HL-60/S4 treated with retinoic acid at 250 ng/mL for 4 days and 3 days (cell line): ENCODE results near the gene SEC62.

Experiments used
- in situ Hi-C: fragments of 300-500 bp; cut with MboI; formaldehyde crosslinking; loops from 2 replicates; pipeline ENCODE4 v1.7.0; 2022; ENCODE audit warnings: low sequenced_read_pairs

SEC62 gene, protein sequence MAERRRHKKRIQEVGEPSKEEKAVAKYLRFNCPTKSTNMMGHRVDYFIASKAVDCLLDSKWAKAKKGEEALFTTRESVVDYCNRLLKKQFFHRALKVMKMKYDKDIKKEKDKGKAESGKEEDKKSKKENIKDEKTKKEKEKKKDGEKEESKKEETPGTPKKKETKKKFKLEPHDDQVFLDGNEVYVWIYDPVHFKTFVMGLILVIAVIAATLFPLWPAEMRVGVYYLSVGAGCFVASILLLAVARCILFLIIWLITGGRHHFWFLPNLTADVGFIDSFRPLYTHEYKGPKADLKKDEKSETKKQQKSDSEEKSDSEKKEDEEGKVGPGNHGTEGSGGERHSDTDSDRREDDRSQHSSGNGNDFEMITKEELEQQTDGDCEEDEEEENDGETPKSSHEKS

DNA sequence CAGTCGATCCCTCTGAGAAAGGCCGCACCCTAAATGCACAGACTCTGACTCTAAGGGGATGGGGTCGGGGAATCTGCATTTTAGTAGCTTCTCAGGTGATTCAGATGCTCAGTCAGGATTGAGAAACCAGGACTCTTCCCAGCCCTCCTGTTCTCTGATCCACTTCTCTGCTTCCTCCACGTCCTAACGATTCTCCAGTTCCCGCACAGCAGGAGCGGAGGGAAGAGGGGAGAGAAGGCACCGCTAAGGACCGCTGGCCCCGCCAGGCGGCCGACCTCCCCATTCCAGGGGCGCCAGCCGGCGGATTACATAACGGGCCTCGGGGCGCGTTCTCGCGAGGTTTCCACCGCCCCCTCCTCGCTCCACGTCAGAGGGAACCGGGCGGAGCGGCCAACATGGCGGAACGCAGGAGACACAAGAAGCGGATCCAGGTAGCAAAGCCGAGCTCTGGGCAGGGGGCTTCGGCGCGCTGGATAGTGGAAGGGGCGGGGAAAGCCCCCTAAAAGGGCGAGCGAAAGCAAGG, at the start of gene SEC62:
Gene SEC62, plus strand, starts transcription at position 380 of the 523 bp plus-strand sequence. Its CDS starts 16 bp downstream, at position 396.
- in situ Hi-C loops, result no loop called here

DNA sequence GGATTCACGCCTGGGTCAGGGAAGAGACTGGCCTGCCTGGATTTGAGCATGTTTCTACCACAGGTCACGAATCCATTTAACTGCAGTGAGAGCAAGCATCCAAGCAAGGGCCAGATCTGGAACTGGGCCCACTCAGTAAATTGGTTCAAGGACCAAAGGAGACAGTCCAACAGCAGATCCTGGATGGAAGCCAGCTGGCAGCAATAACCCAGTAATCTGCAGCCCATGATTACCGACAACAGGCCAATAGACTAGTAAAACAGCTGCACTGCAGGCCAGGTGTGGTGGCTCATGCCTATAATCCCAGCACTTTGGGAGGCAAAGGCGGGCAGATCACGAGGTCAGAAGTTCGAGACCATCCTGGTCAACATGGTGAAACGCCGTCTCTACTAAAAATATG, 43.4 kb upstream of the SEC62 start:
- in situ Hi-C loops, result no loop called here

DNA sequence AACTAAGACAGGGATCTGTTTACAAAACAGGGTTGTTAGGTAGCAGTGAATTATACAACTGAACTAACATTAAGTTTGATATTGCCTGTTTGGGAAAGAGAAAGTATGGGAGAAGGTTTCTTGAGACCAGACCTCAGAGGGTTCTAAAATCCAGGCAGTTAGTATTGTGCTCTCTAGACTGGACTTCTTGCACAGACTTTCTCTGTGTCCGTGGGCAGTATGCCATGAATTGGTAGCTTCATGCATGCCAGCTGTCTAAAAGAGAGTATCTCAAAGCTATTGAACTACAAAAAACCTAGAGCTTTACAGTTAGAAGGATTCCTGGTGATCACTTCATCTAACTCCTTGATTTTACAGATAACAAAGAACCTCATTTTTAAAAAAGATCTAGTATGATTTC, 42.8 kb upstream of the SEC62 start:
- in situ Hi-C loops, result no loop called here

DNA sequence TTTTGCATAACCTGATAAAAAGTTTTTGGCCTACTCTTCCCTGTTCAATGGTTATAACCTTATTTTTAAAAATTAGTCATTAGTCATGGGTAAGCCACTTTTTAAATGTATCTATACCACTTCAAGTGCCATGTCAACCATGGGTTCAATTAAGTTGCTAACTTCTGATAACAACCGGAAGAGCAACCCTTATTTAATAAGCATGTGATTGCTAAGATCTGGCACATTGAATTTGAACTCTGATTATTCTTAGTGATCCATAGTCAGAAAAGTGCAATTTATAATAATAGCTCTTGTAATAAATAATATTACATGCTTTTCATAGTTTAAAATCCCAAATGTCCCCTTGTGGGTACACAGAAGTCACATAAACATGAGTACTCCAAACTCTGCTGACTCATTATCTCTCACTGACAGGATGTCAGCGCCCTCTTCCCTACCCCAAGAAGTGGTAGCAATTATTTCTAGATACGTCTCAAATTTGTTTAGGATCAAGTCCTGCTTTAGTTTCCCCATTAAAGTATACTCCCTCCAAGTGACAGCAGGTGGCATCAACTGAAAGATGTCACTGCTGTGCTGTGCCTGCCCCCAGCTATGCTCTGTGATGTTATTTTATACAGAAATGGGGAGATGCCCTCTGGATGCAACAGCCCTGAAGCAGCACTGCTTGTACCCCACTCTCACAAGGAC, 36.6 kb upstream of the SEC62 start:
- in situ Hi-C loops, result no loop called here

DNA sequence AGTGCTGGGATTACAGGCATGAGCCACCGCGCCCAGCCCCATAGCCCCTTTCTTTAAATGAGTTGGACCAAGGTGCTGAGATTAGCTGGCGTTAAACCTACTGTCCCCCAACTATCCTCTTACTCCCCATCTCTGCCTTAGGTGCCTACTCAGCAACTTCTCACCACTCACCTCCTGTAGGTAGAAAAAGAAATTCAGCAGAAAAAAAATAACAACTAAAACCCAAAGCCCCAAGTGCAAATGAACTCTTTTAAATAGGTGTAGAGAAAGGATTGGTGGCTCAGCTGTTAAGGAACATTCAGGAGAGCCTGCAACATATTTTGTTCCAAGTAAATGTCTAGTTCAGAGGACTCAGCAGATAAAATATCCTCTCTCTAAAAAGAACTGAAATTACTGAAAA, 35.8 kb upstream of the SEC62 start:
- in situ Hi-C loops, result no loop called here

DNA sequence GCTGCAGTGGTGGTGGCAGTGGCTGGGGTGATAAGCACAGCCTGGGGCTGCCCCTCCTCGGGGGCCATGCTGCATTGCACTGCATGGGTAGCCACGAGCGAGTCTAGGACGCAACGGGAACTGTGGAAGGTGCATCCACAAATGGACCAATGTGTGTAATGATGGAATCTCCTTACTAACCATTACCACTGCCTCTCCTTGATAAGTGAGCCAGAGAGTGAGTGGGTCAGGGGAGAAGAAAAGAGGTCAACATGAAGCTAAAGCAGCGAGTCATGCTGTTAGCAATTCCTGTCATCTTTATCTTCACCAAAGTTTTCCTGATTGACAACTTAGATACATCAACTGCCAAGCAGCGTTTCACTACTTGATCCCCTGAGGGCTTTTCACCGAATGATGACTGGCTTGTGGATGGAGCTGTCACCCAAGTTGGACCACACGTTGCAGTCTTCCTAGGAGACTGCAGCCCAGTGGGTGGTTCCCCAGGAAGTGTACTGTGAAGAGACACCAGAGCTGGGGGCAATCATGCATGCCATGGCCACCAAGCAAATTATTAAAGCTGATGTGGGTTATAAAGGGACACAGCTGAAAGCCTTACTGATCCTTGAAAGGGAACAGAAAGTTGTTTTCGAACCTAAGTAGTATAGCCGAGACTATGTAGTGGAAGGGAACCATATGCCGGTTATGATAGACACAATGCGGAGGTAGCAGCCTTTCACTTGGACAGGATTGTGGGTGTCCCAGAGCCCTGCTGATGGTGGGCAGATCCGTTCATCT, 34.7 kb upstream of the SEC62 start:
- in situ Hi-C loops, result no loop called here

DNA sequence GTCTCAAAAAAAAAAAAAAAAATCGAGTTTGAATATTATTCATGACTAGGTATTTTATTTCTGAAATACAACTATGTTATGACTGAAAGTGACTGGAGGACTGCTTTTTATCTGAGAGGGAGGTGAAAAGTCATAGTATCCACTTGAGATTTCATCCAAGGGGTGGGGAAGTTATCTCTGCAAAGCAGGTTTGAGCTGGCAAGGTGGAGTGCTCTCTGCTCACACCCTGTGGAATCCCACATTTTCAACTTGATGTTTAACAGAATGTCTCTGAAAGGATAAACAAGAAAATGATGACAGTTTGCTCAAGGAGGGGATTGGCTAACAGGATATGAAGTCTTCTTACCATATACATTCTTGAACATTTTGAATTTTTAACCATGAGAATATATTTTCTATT, 27.3 kb upstream of the SEC62 start:
- in situ Hi-C loops, result no loop called here

DNA sequence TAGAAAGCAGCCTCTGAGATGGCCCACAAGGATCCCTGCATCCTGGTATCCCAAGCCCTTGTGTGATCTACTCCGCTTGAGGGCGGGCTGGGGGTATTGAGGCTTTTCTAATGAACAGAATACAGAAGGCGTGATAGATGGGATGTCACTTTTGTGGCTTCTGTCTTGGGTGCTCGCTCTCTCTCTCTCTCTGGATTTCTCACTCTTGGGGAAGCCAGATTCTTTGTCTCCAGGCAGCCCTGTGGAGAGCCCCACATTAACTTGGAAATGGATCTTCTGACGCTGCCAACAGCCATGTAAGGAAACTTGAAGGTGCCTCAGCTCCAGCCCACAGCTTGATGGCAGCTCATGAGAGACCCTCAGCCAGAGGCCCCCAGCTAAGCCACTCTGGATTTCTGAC, 26.9 kb upstream of the SEC62 start:
- in situ Hi-C loops, result no loop called here

DNA sequence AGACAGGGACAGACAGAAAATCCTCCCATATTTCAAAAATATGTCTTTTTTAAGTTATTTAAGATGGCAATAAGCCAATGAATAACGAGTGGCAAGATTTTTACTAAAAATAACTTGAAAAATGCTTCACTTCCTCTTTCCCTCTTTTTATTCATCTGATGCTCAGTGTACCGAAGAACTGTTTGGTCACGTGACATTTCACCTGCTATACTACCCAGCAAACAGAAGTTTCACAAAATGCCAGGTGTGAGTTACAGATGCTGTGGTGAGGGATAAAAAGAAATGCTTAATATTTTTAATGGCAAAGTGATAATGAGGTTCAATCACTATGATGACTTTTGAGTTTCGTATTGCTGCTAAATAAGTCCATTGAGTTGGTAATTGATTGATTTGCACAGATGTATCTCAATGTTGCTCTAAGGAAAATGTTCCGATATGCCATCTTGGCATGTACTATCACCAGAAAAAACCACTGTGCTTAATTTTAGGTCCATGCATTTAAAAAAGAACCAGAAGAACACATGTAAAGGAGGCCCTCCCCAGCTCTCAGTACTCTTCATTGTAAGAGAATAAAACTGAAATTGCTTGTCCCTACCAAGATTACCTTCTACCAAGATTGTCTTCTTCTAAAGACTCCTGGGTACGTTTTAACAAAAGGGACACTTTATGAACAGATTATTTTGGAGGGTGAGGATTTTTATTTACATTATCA, 26.0 kb upstream of the SEC62 start:
- in situ Hi-C loops, result no loop called here

DNA sequence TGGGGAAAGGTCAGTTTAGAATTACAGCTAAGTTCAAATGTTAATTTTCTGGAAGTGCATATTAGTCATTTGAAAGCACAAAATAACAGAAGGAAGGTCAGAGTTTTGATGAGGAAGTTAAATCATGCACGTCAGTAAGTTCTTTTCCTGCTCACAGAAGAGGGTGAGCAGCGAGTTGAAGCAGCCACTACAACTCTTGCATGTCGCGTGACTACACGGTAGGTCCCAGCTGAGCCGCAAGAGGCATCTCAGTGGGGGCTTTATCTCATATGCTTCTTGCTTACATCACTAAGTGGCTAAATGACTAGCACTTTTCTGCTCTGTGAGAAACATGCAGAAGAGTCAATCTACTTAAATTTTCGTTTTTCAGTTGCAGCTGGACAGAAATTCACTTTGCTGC, 21.3 kb upstream of the SEC62 start:
- in situ Hi-C loops, result no loop called here

DNA sequence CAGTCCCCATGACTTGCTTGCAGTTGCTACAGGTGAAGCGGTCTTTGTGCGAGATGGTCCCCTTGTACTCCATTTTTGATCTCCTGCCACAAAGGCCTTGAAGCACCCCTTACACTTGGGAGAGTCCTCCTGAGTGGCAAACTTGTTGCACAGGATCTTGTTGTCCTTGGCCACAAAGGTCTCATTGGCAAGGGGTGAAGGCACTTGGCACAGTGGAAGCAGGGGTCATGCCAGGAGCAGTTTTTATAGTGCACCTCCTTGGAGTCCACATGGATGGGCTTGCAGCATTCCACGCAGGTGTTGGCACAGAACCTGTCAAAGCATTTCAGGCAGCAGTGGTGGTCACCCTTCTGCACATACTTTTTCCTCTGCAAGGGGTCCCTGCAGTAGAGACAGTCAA, 20.3 kb upstream of the SEC62 start:
- in situ Hi-C loops, result no loop called here

DNA sequence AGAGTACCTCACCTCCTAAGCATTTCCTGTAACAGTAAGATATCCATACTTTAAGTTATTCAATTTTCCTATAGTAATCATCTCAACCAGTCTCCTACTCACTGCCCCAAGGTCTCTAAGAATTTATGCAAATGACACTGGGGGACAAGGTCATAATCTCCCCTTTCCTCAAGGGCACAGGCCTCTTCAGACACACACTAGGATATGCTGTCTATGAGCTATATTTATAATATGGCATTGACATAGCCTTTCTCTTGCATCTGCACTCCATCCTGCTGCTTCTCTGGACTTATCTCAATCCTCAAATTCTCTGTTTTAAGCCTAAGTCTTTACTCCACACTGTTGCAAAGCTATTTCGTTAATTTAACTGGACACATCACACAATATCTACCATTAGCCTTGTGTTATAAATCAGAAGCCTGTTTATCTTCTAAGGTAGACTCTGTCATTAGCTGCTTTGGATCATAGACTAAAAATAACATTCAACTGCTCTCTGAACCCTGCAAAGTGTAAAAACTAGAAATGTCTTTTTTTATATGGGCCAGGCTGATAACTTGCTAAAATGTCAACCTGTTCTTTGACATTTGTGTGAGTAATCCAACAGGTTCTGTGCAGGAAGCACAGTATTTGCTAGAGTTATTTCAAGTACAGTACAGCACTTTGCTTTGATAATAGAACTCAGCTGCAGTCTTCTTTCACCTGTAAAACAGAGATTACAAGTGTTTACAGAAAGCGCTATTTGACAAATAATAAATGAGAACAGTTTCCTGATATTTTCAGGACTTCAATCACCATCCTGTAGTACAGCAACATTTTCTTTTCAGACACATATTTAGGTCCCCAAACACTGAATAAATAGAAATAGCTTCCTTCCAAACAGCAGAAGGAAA, 17.8 kb upstream of the SEC62 start:
- in situ Hi-C loops, result no loop called here

DNA sequence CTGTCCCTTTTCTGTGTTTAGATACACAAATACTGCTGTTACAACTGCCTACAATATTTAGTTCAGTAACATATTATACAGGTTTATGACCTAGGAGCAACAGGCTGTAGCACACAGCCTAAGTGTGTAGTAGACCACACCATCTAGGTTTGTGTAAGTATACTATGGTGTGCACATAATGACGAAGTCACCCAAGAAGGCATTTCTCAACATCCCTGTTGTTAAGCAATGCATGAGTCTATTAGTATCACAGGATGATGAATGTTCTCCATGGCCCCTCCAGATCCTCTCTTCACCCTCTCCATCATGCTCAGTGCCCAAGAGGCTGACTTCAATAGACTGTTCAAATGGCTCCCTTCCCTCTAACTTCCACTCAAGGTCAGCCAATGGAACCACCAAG, 14.6 kb upstream of the SEC62 start:
- in situ Hi-C loops, result no loop called here

DNA sequence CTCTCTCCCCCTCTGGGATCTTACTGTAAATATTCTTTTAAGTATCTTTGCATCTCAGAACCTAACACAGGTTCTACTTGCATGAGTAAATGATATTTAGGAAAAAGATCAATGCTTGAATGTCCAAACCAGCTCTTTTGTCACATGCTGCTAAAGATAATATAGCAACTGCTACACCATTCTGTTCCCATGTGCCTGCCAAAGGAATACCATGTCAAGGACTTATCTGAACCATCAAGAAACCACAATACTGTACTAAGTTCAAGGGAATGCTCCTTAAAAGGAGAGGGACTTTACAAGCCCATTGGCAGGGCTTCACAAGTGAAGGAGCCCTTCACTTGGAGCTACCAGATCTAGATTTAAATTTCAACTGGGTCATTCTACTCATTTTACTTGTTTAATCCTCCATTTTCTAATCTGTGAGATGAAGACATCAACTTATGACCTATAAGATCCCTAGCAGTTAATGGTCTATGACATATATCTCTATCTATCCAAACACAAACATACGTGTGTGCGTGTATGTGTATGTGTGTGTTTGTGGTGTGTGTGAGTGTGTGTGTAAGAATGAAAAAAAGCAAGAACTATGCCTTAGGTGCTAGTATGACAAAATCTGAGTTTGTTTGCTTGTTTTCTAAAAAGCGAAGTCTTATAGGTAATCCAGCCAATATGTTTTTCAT, 13.0 kb upstream of the SEC62 start:
- in situ Hi-C loops, result no loop called here

DNA sequence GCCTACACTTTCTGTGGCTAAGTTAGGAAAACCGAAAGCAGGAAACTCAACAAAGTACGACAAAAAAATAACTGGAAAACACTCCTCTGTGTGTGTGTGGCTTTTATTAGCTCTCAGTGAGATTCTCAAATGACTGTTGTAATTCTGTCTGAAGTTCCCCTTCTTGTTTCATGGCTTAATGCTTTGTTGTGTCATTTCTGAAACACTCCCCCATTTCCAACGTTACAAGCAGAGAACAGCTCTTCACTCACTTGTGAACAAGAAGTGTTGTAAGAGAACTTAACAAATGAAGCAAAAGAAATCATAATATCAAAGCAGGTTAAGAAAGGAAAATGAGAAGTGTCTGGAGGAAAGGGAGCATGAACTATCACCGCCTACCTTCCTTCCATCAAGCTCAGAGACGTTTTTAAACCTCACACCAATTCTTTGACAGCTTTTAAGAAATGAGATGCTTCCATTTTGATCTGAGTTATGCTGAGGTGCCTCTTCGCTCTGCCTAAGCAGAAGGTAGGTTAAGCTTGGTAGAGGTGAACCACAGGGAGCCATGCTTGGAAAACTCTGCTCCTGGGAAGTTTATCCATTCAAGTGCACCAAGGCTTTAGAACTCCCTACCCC, 12.4 kb upstream of the SEC62 start:
- in situ Hi-C loops, result no loop called here

DNA sequence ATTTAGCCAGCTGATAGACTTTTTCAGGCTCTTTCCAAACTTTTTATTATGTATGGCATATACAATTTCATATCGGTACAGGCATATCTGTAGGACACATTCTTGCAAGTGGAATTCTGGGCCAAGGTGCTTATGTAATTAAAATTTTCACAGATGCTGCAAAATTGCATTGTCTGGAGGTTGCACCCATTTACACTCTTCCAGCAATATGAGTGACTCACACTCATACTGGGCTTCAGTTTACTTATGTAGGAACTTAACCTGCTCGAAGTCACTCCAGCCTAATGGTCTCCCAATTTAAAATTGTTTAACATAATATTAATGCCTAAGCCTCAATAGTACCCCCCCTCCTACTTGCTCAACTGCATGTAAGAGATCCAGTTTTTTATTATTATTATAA, 11.2 kb upstream of the SEC62 start:
- in situ Hi-C loops, result no loop called here

DNA sequence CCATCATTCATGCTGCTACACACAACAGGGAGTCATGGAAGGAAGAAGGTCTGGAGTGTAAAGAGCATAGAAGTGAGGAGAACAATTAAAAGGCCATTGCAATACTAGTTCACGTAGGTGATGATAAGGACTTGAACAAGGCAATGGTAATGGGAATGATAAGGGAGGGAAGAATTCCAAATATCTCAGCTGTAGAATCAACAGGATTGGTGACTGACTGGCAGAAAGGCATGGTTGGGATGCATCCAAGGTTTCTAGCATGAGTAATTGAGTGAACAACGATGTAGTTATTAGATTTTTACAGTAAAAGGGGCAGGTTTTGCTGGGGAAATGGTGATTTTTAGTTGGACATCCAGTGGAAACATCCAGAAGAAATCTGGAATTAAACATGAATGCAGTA, 2.4 kb upstream of the SEC62 start:
- in situ Hi-C loops, result no loop called here

DNA sequence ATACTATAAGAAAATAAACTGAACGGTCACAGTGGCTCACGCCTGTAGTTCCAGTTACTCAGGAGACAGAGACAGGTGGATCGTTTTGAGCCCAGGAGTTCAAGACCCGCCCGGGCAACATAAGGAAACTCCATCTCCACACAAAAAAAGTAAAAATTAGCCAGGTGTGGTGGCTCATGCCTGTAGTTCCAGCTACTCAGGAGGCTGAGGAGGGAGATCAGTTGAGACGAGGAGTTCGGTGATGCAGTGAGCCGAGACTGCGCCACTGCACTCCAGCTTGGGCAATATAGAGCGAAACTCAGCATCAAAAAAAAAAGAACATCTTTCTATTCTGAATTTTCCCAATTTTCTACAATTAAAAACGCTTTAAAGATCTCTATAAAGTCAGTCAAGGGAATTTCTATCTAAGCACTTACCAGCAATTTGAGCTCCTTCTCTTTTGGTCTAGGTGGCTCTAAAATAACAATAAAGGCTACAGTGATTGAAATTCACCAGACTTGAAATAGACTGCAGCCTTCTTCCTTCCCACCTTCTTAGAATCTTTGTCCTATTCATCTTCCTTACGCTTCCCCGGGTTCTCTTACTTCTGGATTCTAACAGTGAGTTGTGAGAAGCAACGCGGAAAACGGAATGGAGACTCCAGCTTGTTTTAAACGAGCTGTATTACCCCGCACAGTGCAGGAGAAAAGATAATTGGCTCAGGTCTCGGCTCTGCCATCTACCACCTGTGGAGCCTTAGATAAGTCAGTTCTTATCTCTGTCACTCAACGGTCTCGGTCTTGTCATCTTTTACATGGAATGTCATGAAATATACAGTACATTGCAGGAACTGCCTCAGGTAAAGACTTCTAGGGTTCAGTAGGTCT, 812 bp upstream of the SEC62 start:
- in situ Hi-C loops, result no loop called here
